GM19455 (cell line): ENCODE data around the gene DUSP1.
A peak's percentile ranks its signal among the peaks of the same experiment; 100 is the strongest.

Experiments used
- ATAC-seq: cut with Tn5 transposase; IDR thresholded peaks from one replicate; pipeline ENCODE4 v1.9.1; 2021; ENCODE audit not compliant: unreplicated experiment

The DUSP1 gene

GRCh38 chr5:172765766-172766286 is 5.2 kb downstream of the DUSP1 start:
- ATAC-seq, result no peak

- peak; percentile 73 for ATAC-seq
Measured at GRCh38 chr5:172764861-172765765, 5.9 kb downstream of the DUSP1 start.

- no peak for ATAC-seq
Measured at GRCh38 chr5:172763120-172763464, 7.9 kb downstream of the DUSP1 start.

- ATAC-seq, result no peak
Measured at GRCh38 chr5:172762214-172763119, 8.5 kb downstream of the DUSP1 start.

GRCh38 chr5:172760959-172761358 is 10.0 kb downstream of the DUSP1 start:
- no peak for ATAC-seq

GRCh38 chr5:172760136-172760535 is 10.9 kb downstream of the DUSP1 start:
- no peak for ATAC-seq

- ATAC-seq, result no peak
Measured at GRCh38 chr5:172758834-172759149, 12.2 kb downstream of the DUSP1 start.

- ATAC-seq, result no peak
Measured at GRCh38 chr5:172758077-172758833, 12.7 kb downstream of the DUSP1 start.

GRCh38 chr5:172757394-172758010 is 13.5 kb downstream of the DUSP1 start:
- no peak for ATAC-seq

GRCh38 chr5:172756764-172757393 is 14.1 kb downstream of the DUSP1 start:
- no peak for ATAC-seq

- ATAC-seq, result no peak
Measured at GRCh38 chr5:172754596-172755356, 16.2 kb downstream of the DUSP1 start.

GRCh38 chr5:172753101-172753500 is 17.9 kb downstream of the DUSP1 start:
- no peak for ATAC-seq

- no peak for ATAC-seq
Measured at GRCh38 chr5:172751761-172752510, 19.1 kb downstream of the DUSP1 start.

- no peak for ATAC-seq
Measured at GRCh38 chr5:172749881-172750633, 20.9 kb downstream of the DUSP1 start.

- no peak for ATAC-seq
Measured at GRCh38 chr5:172749076-172749475, 21.9 kb downstream of the DUSP1 start.

GRCh38 chr5:172748341-172748843 is 22.6 kb downstream of the DUSP1 start:
- no peak for ATAC-seq

- no peak for ATAC-seq
Measured at GRCh38 chr5:172747471-172747870, 23.5 kb downstream of the DUSP1 start.

GRCh38 chr5:172746725-172747124 is 24.3 kb downstream of the DUSP1 start:
- ATAC-seq, result no peak
